Measurements from ENCODE around the gene FNTB.
"Not testable (repeated sequence)": the region's sequence is repeated elsewhere in the genome, so short reads cannot be mapped to it uniquely, and the experiment has no call there.

The FNTB gene

DNA sequence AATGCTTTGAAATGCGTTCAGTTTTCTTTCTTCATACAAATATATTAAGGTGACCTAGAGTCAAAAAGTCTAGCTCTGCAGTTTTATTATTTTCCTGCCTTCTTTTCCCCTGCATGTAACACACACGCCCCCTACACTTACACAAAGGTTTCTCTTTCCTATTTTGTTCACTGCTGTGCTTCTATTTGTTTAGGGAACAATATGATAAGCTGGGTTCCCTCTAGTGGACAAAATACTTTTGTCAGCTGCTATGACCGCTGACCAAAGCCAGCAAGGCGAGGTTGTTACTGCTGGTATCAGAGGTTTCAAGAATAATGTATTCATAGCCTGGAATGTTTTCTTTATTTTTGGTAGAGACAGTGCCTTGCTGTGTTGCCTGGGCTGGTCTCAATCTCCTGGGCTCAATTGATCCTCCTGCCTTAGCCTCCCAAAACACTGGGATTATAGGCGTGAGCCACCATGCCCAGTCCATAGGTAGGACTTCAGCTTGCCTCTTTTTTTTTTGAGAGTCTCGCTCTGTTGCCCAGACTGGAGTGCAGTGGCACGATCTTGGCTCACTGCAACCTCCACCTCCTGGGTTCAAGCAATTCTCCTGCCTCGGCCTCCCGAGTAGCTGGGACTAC lies 33.4 kb downstream of the FNTB start:
- DNase-seq, result peak; percentile 74

DNA sequence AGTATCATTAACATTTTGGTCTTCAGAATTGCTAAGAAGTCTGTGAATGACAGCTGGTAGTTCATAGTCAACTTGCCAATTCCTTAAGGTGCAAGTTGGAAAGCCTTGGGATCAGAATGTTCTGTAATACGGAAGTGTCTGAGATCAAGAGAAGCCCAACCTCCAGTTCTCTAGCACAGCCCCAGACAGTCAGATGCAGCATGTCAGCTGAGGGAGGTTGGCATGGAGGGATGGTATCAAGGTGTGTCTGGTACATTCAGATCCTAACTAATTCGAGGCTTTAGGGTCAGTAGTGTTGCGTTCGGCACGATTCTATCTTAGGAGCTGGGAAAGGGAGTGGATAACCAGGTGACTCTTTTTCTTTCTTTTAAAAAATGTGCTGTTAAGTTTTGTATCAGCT lies 38.3 kb downstream of the FNTB start:
- no peak for DNase-seq

DNA sequence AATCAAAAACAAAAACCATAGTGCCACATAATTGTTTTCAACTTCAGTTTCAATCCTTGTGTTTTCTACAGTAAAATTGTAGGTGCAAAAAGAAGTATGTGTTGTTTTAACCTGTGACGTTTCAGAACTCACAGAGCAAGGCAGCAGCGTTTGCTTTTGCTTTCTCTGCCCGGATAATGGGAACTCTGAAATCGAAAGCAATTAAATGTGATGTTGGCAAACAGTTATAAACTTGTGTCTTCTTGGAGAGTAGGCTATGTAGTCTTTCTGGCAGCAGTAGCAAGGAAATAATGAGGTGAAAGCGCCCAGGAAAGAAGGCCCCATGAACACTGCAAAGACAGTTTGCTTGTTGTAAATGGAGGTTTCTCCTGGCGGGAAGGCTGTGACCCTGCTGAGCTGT lies 39.1 kb downstream of the FNTB start:
- no peak for DNase-seq

DNA sequence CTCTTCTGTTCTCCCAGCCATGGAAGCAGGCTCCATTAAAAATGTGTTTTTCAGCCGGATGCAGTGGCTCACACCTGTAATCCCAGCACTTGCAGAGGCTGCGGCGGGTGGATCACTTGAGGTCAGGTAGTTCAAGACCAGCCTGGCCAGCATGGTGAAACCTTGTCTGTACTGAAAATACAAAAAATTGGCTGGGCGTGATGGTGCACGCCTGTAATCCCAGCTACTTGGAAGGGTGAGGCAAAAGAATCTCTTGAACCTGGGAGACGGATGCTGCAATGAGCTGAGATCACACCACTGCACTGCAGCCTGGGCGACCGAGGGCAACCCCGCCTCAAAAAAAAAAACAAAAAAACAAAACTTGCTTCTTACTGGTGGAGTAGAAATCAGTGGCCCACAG lies 39.8 kb downstream of the FNTB start:
- no peak for DNase-seq

DNA sequence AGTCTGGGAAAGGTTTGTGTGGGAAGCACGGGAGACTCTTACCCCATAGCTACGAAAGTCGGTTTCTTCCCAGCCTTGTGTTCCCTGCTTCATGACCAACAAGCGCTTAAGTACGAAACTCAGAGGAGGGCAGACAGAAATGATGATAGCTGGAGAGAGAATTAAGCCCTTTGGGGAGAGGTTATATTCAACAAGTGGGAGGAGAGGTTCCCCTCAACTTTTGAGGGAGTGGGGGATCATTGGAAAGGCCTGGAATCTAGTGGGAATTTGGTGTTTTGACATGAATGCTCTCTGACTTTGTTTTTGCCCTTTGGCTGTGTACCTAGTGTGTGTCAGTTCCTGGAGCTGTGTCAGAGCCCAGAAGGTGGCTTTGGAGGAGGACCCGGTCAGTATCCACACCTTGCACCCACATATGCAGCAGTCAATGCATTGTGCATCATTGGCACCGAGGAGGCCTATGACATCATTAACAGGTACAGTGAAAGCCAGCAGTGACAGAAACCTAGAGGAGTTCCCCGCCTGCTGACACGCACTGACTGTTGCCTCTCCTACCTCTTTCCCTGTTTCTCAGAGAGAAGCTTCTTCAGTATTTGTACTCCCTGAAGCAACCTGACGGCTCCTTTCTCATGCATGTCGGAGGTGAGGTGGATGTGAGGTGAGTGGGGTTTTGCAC lies 40.6 kb downstream of the FNTB start:
- no peak for DNase-seq

DNA sequence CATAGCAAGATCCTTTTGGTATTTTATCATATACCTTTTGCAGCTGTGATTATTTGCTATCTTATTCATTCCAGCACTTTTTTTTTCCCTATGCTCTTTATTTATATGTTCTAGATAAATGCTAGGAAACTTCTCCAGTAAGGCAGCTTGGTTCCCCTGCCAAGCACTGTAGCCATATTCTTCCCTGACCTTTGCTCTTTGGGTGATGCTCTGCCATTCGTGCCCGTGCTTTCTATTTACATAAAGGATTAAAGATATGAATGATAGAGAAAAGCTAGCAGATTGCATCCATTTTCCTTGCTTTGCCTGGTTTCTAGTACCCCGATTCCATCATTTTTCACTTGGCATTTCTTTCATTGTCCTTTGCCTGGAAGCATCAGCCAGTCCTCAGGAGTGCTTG lies 42.2 kb downstream of the FNTB start:
- DNase-seq, result peak; percentile 22

DNA sequence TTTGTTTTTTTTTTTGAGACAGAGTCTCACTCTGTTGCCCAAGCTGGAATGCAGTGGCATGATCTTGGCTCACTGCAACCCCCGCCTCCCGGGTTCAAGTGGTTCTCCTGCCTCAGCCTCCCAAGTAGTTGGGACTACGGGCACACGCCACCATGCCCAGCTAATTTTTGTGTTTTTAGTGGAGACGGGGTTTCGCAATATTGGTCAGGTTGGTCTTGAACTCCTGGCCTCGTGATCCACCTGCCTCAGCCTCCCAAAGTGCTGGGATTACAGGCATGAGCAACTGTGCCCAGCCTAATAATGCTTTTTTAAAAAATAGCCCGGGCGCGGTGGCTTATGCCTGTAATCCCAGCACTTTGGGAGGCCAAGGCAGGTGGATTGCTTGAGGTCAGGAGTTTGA lies 44.6 kb downstream of the FNTB start:
- DNase-seq, result not testable (repeated sequence)

DNA sequence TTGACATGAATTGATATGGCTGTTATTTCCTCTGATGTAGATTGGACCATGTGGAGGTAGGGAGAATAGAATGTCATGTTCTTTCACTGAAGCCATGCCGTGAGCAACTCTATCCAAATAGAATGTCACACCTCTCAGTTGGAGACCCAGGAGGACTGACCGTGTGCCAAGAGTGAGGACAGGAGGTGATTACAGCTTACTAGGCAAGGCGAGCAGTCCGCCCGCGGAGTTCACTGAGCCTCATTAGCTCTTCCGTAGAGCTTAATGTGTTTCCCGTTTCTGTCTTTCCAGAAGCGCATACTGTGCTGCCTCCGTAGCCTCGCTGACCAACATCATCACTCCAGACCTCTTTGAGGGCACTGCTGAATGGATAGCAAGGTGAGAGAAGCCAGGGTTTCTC lies 45.6 kb downstream of the FNTB start:
- DNase-seq, result no peak

DNA sequence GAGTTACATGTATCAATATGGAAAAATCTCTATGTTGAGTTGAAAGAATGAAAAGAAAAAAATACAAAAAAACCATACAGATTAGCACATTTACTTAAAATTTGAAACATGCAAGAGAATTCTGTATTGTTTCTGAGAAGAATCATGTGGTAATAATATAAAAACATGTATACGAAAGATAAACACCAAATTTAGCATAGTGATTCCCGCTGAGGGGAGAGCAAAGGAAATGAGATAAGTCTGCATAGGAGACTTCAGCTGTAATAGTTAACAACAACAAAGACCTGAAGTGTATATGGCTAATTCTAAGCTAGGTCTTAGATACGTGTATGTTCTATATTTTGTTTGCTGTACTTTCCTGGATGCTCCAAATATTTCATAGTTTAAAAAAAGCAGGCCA lies 46.5 kb downstream of the FNTB start:
- DNase-seq, result no peak

DNA sequence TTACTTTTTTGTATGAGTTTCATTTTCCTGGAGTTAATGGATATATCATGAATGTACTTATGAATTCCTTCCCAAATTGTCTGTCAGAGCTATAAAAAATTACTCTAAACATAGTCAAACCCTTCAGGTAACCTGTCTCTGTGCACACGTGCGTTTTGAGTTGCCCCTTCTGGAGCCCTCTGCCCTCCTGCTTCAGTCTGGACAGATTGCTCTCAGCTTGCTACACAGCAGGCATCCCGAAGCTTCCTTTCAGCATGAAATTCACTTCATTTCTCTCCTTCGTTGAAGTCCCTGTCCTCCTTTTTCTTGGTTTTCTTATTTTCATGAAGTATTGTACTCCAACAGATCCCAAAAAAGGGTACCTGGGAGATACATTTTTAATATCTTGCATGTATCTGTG lies 47.3 kb downstream of the FNTB start:
- DNase-seq, result no peak

DNA sequence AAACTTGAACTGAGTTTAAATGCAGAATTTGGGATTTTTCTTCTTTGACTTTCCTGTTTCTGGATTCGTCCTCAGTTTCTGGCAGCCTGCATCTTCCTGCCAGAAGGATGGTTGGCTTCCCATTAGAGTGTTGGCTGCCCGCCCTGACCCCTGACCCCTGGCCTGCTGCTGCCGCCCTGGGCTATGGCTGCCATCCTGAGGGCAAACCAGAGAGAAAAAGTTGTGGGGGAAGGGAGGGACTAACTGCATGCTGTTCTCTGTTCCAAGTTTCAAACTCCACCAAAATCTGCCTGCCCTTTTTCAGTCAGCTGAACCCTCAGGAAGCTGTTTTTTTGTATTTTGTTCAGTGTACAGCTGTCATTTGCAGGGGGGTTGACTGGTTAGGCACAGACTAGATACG lies 48.4 kb downstream of the FNTB start:
- DNase-seq, result no peak

DNA sequence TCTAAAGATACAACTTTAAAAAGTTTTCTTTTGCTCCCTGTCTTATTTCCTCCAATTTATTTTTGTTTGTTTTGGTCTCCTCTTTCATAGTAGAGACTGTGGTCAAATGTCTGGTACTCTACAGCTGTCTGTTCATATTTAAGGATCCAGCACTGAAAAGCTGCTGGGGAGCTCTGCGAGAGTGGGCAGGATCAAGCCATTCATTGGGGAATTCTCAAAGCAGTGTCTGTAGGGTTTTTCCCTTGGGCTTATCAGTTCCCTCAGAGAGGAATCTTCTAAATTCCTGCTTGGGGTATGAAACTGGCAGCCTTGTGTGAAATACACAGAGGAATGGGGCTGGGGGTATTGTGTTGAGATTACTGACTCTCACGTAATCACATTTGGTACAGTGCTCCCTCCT lies 52.3 kb downstream of the FNTB start:
- no peak for DNase-seq

DNA sequence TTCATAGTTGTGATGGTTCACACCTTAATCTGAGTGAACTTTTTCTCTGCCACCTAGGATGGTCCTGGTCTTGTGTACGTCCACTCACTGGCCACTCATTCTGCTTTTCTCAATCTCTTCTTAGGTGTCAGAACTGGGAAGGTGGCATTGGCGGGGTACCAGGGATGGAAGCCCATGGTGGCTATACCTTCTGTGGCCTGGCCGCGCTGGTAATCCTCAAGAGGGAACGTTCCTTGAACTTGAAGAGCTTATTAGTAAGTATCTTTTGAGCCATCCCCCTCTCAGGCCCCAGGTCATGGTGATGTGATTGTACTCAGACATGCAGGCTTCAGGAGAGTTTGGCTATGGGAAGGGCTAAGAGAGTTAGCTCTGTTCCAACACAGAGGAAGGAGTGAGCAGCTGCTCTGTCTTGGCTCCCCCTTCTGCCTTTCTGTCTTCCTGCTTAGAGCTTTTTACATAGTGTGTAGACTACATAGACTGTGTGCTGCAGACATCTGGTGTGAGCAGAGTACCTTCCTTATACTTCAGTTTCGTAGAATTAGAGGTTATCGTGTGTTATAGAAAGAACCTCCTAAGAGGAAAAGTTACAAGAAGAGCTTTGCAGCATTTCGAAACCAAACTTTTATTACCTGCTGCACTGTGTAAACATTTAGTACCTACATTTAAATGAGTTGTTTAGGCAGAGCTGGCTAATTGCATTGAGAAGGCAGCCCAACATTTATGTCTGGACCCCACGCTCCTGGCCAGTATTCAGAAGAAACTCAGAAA lies 54.2 kb downstream of the FNTB start:
- no peak for DNase-seq

DNA sequence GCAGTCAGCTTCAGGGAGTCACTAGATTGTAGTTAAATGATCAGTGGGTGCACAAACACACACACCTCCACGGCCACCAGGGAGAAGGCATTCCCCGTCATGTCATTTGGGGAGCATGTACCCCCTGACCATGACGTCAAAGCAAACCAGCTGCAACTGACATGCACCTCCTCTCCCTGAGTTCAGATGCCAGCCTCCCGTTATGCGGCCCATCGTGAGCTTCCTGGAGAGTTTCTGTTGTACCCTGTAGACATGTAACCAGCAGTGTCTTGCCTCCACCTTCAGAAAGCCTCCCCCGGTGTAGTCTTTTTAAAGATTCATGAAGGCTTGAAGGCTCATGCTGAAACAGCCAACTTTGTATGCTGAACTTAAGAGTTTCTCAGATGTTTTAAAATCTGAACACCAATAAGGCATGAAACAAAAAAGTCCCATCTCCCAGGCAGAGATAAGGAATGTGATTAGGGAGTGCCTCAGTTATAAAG lies 54.8 kb downstream of the FNTB start:
- DNase-seq, result no peak

DNA sequence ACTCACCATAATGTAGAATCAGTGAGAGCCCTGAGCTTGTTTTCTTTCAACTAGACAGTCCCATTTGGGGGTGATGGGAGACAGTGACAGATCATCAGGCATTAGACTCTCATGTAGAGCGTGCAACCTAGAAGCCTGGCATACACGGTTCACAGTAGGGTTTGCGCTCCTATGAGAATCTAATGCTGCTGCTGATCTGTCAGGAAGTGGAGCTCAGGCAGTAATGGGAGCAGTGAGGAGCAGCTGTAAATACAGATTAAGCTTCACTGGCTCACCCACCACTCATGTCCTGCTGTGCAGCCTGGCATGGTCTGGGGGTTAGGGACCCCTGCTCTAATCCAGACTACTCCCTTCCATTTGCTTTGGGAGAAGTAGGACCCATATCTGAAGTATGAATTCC lies 55.6 kb downstream of the FNTB start:
- DNase-seq, result no peak

DNA sequence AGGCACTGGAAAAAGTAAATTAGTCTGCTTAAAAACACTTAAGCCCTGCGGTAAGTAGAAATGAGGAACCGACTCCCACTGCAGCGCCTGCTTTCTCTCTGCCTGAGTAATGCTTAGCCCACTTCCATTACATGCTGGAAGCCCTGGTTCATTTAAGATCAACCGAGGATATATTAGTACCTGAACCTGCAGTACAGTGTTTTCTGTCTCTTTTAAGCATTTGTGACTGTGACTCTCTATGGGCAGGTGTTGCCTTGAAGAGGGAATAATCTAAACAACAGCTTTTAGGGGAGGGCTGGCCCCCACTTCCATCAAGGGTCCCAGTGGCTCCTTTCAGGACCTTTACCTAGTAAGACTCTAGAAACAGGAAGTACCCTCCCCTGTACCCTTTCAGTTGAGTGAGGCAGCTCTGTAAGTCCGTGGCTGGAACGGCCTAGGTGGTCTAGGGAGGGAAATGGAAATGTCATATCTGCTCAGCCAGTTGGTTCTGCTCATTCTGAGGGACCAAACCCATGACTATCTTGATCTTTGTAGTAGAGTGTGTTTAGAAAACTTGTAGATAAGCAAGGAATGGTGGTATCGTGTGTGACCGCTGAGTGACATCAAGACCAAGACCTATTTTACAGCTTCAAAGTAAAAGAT lies 56.2 kb downstream of the FNTB start:
- no peak for DNase-seq

DNA sequence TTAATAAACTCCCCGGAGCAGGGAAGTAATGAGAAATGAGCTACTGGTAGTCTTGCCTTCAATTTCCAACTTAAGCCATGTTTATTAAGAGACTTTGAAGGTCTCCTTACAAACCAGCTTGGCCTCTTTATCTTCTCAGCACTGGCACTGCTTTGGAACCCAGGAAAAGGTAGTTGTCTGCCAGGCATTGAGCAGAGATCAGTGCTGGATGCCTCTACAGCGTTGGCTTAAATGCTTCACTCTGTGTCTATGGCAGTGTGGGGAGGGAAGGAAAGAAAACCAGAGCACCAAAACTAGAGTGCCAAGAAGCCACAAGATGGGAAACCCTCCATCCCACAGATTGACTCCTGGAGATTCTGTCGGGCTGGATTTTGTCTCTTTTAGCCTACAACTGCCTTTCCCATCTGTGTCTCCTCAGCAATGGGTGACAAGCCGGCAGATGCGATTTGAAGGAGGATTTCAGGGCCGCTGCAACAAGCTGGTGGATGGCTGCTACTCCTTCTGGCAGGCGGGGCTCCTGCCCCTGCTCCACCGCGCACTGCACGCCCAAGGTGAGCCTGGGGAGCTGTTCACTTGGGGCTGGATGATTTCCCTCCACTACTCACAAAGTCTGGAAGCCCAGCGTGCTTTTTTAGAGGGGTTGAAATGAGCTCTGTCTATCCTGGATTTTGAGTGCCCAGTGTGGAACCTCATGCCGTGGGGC lies 57.3 kb downstream of the FNTB start:
- DNase-seq, result no peak

DNA sequence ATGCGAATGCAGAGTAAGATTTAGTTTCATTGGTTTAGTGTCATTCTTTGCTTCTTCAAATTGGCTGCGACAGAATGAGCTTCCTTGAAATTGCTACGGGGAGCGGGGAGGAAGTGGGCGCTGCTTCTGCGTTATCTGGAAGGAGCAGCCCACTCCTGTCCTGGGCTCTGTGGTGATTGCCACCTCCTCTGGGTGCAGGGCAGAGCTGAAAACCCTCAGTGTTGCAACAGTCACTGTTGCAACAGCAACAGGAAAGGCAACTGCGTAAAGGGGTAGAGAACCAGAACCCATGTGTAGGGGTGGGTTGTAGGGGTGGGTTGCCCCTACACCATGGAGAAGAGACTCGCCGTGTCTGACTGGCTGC lies 57.9 kb downstream of the FNTB start:
- DNase-seq, result no peak

DNA sequence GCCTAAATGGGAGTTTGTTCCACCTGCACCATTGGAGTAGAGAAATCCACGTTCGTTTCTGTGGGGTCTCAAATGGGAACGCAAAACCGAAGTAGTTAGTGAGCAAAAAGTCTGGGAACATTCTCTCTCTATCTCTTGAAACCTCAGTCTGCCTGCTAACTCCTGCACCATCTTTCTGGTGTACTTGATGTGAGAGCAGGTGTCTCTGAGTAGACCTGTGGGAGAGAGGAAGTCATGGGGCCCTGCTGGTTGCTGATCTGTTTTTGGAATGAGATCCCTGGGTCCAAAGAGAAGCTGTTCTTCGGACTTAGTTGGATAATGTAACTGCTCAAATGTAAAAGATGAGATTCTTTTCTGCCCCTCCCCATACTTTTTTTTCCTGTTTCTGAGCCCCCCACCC lies 58.3 kb downstream of the FNTB start:
- DNase-seq, result no peak

DNA sequence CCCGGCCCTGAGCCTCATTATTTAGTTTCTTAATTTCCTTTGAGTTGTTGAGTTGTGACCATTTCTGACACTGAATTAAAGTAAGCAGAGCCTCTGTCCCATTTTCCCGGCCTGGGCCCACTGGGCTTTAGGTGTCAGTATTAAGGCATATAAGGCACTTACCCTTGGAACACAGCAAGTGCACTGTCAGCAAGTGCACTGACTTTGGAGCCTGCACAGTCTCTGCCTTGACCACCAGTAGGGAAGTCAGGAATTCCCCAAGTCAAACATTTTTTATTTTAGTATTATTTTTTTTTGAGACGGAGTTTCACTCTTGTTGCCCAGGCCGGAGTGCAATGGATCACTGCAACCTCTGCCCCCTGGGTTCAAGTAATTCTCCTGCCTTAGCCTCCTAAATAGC lies 59.0 kb downstream of the FNTB start:
- no peak for DNase-seq

DNA sequence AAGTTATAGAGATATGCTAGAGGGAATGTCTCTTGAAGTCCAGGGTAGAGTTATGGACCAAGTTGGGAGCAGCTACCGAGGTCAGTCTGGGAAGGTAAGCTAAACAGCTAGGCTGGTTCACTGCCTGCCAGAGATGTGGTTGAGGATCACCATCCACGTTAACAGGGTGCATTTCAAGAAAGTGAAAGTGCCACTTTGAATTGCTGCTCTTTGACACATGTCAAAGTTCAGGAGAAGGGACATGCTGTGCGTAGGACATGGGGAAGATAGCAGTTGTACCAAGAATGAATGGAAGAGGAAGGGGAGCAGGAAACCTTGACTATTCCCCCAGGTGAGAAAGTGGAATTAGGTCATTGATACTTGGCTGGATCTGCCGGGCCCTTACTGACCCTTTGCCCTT lies 66.1 kb downstream of the FNTB start:
- no peak for DNase-seq

DNA sequence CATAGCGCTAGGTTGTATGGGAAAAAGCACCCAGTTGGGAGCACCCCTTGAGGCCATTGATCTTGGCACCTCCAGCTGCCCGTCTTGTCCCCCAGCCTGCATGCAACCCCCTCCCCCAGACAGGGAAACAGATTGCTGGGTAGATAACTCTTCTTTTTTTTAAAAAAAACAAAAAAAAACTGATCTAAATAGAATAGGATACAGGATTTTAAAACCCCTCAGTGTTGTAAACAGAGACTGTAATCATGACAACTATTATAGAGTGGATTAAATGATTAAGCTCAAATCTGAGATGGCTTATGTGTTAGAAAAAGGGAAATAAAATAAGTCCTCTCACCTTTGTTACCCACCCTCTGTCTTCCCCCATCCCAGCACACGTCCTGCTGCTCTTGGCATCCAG lies 66.8 kb downstream of the FNTB start:
- DNase-seq, result no peak

DNA sequence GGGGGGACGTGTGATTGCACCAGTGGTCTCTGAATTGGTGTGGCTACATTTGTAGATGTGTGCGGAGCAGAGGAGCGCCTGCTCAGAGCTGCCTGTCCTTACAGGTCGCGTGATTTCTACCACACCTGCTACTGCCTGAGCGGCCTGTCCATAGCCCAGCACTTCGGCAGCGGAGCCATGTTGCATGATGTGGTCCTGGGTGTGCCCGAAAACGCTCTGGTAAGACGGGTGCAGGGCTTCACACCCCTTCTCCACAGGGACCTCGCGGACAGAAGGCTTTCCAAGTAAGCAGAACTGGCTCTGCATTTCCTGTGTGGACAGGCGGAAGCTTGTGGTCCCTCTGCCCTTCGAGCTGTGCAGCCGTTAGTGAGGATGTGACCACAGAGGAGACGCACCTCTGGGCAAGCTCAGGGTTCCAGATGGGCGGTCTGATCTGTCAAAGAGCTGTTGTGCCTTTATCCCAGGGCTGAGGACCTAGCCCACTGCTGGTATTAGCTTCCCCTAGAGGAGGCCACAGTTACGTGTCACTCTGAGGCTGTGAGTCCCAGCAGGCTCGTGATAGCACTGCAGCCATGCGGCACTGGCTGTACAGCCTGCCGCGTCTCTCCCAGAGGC lies 67.9 kb downstream of the FNTB start:
- no peak for DNase-seq
